Urothelium cell line (cell line): Measurements from ENCODE around the gene CYSRT1.

Experiments
- DNase-seq: peaks from one replicate; pipeline ENCODE4 v3.0.0; 2011; ENCODE audit warnings: low spot score, mixed read lengths
- FAIRE-seq: peaks from 2 replicates; lab custom pipeline; 2011; peaks lifted over from hg19 to GRCh38; lab: Jason Lieb, UNC

CYSRT1 gene

GRCh38 chr9:137267933-137268355 is 43.0 kb downstream of the CYSRT1 start:
- DNase-seq (no peak), FAIRE-seq (no peak)

- DNase-seq (no peak), FAIRE-seq (no peak)
These were observed 43.7 kb downstream of the CYSRT1 start for GRCh38 chr9:137268538-137269201.

GRCh38 chr9:137269231-137269772 is 44.3 kb downstream of the CYSRT1 start:
- FAIRE-seq = no peak
- DNase-seq = no peak

- DNase-seq (no peak), FAIRE-seq (no peak)
These were observed 46.1 kb downstream of the CYSRT1 start for GRCh38 chr9:137270929-137271695.

- DNase-seq = no peak
- FAIRE-seq = no peak
These were observed 46.7 kb downstream of the CYSRT1 start for GRCh38 chr9:137271696-137272076.

DNA sequence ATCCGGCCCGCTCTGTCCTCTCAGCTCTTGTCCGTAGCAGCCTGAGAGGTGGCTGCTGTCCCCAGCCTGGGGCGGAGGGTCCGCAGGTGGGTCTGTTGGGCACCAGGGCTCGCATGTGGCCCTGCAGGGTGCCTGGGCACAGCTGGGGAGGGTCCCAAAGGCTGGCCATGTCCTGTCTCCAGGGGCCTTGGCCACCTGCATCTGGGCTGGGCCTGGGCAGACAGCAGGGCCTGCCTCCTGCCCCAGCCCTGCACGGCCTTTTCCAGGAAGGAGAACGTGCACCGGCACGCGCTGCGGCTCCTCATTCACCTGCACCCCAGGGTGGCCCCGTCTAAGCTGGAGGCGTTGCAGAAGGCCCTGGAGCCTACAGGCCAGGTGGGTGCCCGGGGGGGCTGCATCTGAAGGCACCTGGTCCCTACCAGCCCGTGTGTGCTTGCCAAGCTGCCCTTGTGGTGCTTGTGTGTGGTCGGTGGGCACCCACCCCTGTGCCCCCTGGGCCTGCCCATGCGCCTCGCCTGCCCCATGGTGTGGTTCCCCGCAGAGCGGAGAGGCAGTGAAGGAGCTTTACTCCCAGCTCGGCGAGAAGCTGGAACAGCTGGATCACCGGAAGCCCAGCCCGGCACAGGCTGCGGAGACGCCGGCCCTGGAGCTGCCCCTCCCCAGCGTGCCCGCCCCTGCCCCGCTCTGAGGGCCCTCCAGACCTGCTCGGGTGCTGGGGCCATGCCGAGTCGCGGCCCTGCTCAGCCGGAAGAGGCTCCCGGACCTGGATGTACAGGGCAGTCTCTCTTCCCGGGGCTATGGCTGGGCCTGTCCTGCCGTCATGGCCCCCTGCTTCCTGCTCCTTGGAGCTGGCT is 47.5 kb downstream of the CYSRT1 start:
- FAIRE-seq (no peak), DNase-seq (no peak)

DNA sequence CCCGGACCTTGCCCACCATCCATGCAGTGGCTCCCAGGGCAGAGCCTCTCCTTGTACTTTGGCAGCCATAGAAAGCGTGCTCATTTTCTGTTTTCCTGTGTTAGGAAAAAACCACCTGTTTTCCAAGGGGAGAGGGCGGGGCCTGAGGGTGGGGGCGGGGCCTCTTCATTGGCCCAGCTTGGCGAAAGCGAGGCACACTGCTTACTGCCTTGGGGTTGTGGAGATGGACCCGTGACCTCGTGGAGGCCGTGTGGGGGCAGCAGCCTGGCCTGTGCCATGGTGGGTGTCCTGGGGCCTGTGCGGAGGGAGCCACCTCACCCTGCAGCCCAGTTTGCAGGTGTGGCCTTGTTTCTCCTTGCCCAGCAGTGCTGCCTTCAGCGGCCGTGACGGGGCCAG is 48.1 kb downstream of the CYSRT1 start:
- DNase-seq (no peak), FAIRE-seq (no peak)

DNA sequence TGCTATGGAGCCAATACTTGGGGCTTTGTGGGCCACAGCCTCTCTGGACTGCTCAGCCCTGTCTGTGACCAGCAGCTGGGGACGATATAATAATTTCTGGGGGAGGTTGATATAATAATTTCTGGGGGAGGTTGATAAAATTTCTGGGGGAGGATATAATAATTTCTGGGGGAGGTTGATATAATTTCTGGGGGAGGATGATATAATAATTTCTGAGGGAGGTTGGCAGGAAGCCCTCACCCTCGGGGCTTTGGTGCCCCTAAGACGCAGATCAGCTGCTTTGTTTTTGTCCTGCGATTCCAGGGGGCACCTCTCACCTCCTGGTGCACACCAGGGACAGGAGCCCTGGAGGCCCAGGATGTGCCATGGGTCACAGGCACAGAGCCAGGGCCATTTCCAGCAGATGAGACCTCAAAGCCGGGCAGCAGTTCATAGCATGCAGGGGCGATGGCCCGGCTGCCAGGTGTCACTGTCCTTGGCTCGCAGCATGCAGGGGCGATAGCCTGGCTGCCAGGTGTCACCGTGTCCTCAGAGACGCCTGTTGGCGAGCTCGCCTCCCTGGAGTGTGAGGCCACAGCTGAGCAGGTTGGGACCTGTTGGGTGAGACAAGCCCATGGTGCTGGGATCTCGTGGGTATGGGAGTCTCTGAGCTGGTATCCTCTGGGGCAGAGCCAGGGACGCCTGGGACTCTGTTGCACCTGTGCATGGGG is 48.8 kb downstream of the CYSRT1 start:
- FAIRE-seq = no peak
- DNase-seq = no peak

DNA sequence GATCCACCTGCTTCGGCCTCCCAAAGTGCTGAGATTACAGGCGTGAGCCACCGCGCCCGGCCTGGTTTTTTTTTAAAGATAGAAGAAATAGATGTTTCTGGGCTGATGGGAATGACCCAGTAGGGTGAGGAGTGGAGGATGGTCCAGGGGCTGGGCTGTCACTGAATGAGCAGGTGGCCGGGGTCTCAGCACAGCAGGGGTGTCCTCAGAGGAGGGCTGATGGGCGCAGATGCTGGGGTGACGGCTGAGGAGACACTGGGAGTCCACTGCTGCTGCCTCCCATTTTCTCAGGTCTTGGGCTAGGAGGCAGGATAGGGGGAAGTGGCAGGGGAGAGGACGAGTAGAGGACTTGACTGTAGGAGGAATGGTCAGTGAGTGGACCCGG is 50.2 kb downstream of the CYSRT1 start:
- DNase-seq (no peak), FAIRE-seq (no peak)
